ENCODE measurements around the gene CELF2. TPM values are rescaled to one million over a fixed set of nuclear protein-coding genes. Genes with fewer than 3 reads are reported as not detected.

CELF2 gene
- total RNA-seq, 4 donors from 2014 or later = 28.7 to 55.4 (median 35.0) TPM

- H3K27me3 ChIP-seq = no peaks in the 10 kb centered on the region
- TF ChIP-seq POLR2A (IDR thresholded peaks at IDR 0.05) (no peak), CTCF (IDR thresholded peaks at IDR 0.05) (no peak)
- WGBS, 2 donors = 71 to 74% methylated on average over 6 of the region's 6 CpGs
- H3K4me1 ChIP-seq = peaks cover 26 to 33% of the 10 kb centered on the region in 2 donors
- no peaks in the 10 kb centered on the region for H3K9me3 ChIP-seq
- no peak for DNase-seq
- intact Hi-C loops (cut with DNase I) = no loop called here
- no peak overlapping the region for H3K27ac ChIP-seq
- H3K36me3 ChIP-seq = no peaks in the 10 kb centered on the region
- H3K4me3 ChIP-seq (replicated peaks in 1 of 3) = no peak overlapping the region
Measured at GRCh38 chr10:11146402-11147171, 128.9 kb downstream of the CELF2 start.

GRCh38 chr10:11147722-11148121, 130.1 kb downstream of the CELF2 start:
- peaks cover 26 to 33% of the 10 kb centered on the region in 2 donors for H3K4me1 ChIP-seq
- TF ChIP-seq POLR2A (IDR thresholded peaks at IDR 0.05) (no peak), CTCF (IDR thresholded peaks at IDR 0.05) (peak in 2 of 6 experiments; percentile 20 to 21)

GRCh38 chr10:11148142-11149028, 130.7 kb downstream of the CELF2 start:
- Histone ChIP-seq H3K27me3 (no peaks in the 10 kb centered on the region), H3K27ac (peak overlapping the region in 1 of 3 donors; percentile 19), H3K9me3 (no peaks in the 10 kb centered on the region), H3K36me3 (no peaks in the 10 kb centered on the region), H3K4me1 (peaks cover 26 to 33% of the 10 kb centered on the region in 2 donors), H3K4me3 (replicated peaks in 1 of 3) (no peak overlapping the region)
- intact Hi-C loops (cut with DNase I) = no loop called here
- 80 to 83% methylated on average over 10 of the region's 10 CpGs for WGBS, 2 donors
- TF ChIP-seq CTCF (IDR thresholded peaks at IDR 0.05) = no peak
- no peak for TF ChIP-seq POLR2A (IDR thresholded peaks at IDR 0.05)
- DNase-seq = peak in 1 of 2 donors; percentile 34

More at GRCh38 chr10:11147722-11148121, 130.1 kb downstream of the CELF2 start:
- Histone ChIP-seq H3K27me3 (no peaks in the 10 kb centered on the region), H3K36me3 (no peaks in the 10 kb centered on the region), H3K4me3 (replicated peaks in 1 of 3) (no peak overlapping the region), H3K9me3 (no peaks in the 10 kb centered on the region), H3K27ac (peak overlapping the region in 1 of 3 donors; percentile 19)
- DNase-seq = peak; percentile 41 to 55
- intact Hi-C loops (cut with DNase I) = no loop called here
- 53 to 62% methylated on average over 9 of the region's 9 CpGs for WGBS, 2 donors

- Histone ChIP-seq H3K27me3 (no peaks in the 10 kb centered on the region), H3K4me3 (replicated peaks in 1 of 3) (no peak overlapping the region), H3K27ac (no peak overlapping the region), H3K36me3 (no peaks in the 10 kb centered on the region), H3K9me3 (no peaks in the 10 kb centered on the region), H3K4me1 (peaks cover 26 to 33% of the 10 kb centered on the region in 2 donors)
- intact Hi-C loops (cut with DNase I) = no loop called here
- TF ChIP-seq POLR2A (IDR thresholded peaks at IDR 0.05) = no peak
- TF ChIP-seq CTCF (IDR thresholded peaks at IDR 0.05) = no peak
- 52 to 63% methylated on average over 3 of the region's 3 CpGs for WGBS, 2 donors
- no peak for DNase-seq
Measured at GRCh38 chr10:11149807-11150141, 132.1 kb downstream of the CELF2 start.

All from thyroid gland (tissue), 4 donors.